Measurements from ENCODE around the gene STXBP4. TPM values are rescaled to one million over a fixed set of nuclear protein-coding genes. Genes with fewer than 3 reads are reported as not detected.

STXBP4 gene
- total and polyA plus RNA-seq, 3 donors from 2014 or later: 4.7 to 25.8 (median 19.3) TPM

- TF ChIP-seq CTCF (IDR thresholded peaks at IDR 0.05) (no peak), POLR2A (IDR thresholded peaks at IDR 0.05) (no peak)
- Histone ChIP-seq H3K36me3 (ENCODE audit: low read depth, missing control alignments) (no peaks in the 10 kb centered on the region), H3K27me3 (no peaks in the 10 kb centered on the region), H3K4me1 (no peaks in the 10 kb centered on the region), H3K27ac (no peak overlapping the region), H3K9me3 (no peaks in the 10 kb centered on the region), H3K4me3 (no peak overlapping the region)
- intact Hi-C loops (cut with DNase I; ENCODE audit: low total_unique reads): no loop called here
- 34 to 40% methylated on average over 5 of the region's 5 CpGs for WGBS, 2 donors
- no peak for DNase-seq
Observed at GRCh38 chr17:55201308-55201932, 232.9 kb downstream of the STXBP4 start.

GRCh38 chr17:55202896-55203295, 234.3 kb downstream of the STXBP4 start:
- H3K27me3 ChIP-seq: no peaks in the 10 kb centered on the region
- no peak overlapping the region for H3K4me3 ChIP-seq
- 82 to 89% methylated on average over 2 of the region's 2 CpGs for WGBS, 2 donors
- no peak for TF ChIP-seq CTCF (IDR thresholded peaks at IDR 0.05)
- no peak for TF ChIP-seq POLR2A (IDR thresholded peaks at IDR 0.05)
- no peaks in the 10 kb centered on the region for H3K36me3 ChIP-seq (ENCODE audit: low read depth, missing control alignments)
- no peak overlapping the region for H3K27ac ChIP-seq
- H3K4me1 ChIP-seq: no peaks in the 10 kb centered on the region
- H3K9me3 ChIP-seq: no peaks in the 10 kb centered on the region
- no peak for DNase-seq
- intact Hi-C loops (cut with DNase I; ENCODE audit: low total_unique reads): no loop called here

- H3K27me3 ChIP-seq: no peaks in the 10 kb centered on the region
Observed at GRCh38 chr17:55208078-55208812, 239.7 kb downstream of the STXBP4 start.

GRCh38 chr17:55210292-55210691, 241.7 kb downstream of the STXBP4 start:
- Histone ChIP-seq H3K4me3 (no peak overlapping the region), H3K27me3 (no peaks in the 10 kb centered on the region), H3K27ac (no peak overlapping the region), H3K36me3 (ENCODE audit: low read depth, missing control alignments) (no peaks in the 10 kb centered on the region), H3K9me3 (no peaks in the 10 kb centered on the region), H3K4me1 (no peaks in the 10 kb centered on the region)
- intact Hi-C loops (cut with DNase I; ENCODE audit: low total_unique reads): no loop called here
- TF ChIP-seq POLR2A (IDR thresholded peaks at IDR 0.05) (no peak), CTCF (IDR thresholded peaks at IDR 0.05) (no peak)
- no peak for DNase-seq
- 78 to 86% methylated on average over 1 of the region's 1 CpG for WGBS, 2 donors

More at GRCh38 chr17:55208078-55208812, 239.7 kb downstream of the STXBP4 start:
- H3K9me3 ChIP-seq: no peaks in the 10 kb centered on the region
- 53 to 65% methylated on average over 3 of the region's 3 CpGs for WGBS, 2 donors
- no peak for DNase-seq
- no peak for TF ChIP-seq CTCF (IDR thresholded peaks at IDR 0.05)
- TF ChIP-seq POLR2A (IDR thresholded peaks at IDR 0.05): no peak
- intact Hi-C loops (cut with DNase I; ENCODE audit: low total_unique reads): no loop called here
- H3K4me1 ChIP-seq: no peaks in the 10 kb centered on the region
- H3K27ac ChIP-seq: no peak overlapping the region
- no peak overlapping the region for H3K4me3 ChIP-seq
- no peaks in the 10 kb centered on the region for H3K36me3 ChIP-seq (ENCODE audit: low read depth, missing control alignments)
